Measurements from ENCODE around the gene ZFYVE28. TPM values are rescaled to one million over a fixed set of nuclear protein-coding genes. Genes with fewer than 3 reads are reported as not detected.

ZFYVE28 gene
- total RNA-seq, 1 donor from 2014 or later: 5.6 TPM

DNA sequence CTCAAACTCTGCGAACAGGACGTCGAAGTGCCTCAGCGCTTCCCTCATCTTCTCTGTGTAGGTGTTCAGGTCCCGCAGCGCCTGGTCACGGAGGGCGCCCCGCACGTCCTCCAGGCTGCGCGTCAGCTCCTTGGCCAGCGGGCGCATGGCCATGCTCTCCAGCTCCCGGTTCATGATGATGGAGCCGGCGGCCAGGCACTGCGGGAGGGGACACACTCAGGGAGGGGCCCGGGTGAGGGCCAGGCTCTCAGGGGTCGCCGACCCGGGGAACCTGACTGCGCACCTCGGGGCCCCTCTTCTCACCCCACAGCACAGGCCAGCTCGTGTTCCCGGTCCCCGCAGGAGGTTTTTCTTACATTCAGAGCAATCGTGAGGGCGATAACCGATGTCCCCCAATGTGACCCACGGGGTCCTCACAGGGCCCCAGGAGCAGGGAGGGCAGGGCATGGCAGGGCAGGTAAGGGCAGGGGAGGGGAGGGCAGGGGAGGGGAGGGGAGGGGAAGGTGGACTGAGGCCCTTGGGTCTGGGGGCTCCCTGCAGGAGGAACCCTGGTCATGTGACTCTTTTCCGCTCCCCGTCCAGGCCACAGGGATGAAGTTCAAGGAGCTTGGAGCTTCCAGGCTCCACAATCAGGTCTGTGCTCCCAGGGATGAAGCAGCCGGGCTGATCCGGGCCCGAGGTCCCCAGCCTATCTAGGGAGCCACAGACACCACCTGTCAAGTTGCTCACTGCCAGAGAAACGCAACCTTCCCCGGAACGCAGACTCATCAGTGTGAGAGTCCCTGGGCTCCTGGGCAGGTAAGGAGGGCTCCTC, 78.8 kb downstream of the ZFYVE28 start:
- TF ChIP-seq, protein P1, sequence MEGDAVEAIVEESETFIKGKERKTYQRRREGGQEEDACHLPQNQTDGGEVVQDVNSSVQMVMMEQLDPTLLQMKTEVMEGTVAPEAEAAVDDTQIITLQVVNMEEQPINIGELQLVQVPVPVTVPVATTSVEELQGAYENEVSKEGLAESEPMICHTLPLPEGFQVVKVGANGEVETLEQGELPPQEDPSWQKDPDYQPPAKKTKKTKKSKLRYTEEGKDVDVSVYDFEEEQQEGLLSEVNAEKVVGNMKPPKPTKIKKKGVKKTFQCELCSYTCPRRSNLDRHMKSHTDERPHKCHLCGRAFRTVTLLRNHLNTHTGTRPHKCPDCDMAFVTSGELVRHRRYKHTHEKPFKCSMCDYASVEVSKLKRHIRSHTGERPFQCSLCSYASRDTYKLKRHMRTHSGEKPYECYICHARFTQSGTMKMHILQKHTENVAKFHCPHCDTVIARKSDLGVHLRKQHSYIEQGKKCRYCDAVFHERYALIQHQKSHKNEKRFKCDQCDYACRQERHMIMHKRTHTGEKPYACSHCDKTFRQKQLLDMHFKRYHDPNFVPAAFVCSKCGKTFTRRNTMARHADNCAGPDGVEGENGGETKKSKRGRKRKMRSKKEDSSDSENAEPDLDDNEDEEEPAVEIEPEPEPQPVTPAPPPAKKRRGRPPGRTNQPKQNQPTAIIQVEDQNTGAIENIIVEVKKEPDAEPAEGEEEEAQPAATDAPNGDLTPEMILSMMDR (IDR thresholded peaks at IDR 0.05; ENCODE audit: borderline replicate concordance): no peak
- no peak overlapping the region for H3K27ac ChIP-seq (replicated peaks)
- no peaks in the 10 kb centered on the region for H3K9me3 ChIP-seq (replicated peaks)
- no peaks in the 10 kb centered on the region for H3K36me3 ChIP-seq
- intact Hi-C loops (cut with micrococcal nuclease): no loop called here
- no peaks in the 10 kb centered on the region for H3K4me1 ChIP-seq
- H3K27me3 ChIP-seq (ENCODE audit: low read depth): no peaks in the 10 kb centered on the region
- no peak overlapping the region for H3K4me3 ChIP-seq
- no peak for DNase-seq

DNA sequence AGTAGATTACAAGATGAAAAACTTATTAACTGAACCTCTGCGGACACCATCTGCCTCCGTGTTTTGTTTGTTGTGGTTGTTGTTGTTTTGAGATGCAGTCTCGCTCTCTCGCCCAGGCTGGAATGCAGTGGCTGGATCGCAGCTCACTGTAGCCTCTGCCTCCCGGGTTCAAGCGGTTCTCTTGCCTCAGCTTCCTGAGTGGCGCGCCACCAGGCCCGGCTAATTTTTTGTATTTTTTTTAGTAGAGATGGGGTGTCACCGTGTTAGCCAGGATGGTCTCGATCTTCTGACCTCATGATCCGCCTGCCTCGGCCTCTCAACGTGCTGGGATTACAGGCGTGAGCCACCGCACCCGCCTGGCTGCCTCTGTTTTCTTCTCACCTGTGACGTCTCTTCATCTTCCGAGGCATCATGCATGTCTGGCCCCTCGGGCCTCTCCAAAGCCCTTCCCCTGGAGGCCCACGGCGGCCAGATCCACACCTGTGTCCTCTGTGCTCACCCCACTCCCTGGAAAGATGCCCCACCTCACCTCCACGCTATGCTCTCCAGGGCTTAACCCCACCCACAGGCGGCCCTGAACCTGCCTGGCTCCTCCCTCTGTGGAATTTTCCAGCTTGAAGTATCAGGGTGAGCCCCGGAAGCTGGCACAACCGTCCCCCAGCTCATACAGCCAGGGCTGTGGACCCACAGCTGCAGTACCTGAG, 79.5 kb downstream of the ZFYVE28 start:
- intact Hi-C loops (cut with micrococcal nuclease): no loop called here
- DNase-seq: no peak
- H3K4me1 ChIP-seq: no peaks in the 10 kb centered on the region
- no peak overlapping the region for H3K27ac ChIP-seq (replicated peaks)
- H3K9me3 ChIP-seq (replicated peaks): no peaks in the 10 kb centered on the region
- TF ChIP-seq, protein P1 (IDR thresholded peaks at IDR 0.05; ENCODE audit: borderline replicate concordance): no peak
- H3K27me3 ChIP-seq (ENCODE audit: low read depth): no peaks in the 10 kb centered on the region
- no peaks in the 10 kb centered on the region for H3K36me3 ChIP-seq
- H3K4me3 ChIP-seq: no peak overlapping the region

DNA sequence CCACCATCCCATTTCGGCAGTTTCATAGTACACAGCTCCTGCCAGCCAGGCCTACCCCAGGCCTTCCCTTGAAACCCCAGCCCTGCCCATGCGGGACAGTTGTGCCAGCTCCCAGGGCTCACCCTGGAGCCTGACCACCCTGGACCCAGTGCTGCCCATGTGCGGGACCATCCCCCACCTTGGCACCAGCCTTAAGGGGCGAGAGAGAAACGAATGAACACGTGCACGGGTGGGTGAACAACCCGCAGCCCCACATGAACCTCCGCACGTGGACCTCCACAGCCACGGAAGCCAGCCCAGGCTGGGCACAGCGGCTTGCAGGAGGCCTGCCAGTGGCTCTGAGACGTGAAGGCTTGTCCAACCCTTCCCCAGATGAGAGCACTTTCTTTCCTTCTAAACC, 80.5 kb downstream of the ZFYVE28 start:
- TF ChIP-seq, protein P1 (IDR thresholded peaks at IDR 0.05; ENCODE audit: borderline replicate concordance): no peak
- H3K27ac ChIP-seq (replicated peaks): no peak overlapping the region
- H3K27me3 ChIP-seq (ENCODE audit: low read depth): no peaks in the 10 kb centered on the region
- intact Hi-C loops (cut with micrococcal nuclease): no loop called here
- DNase-seq: no peak
- no peaks in the 10 kb centered on the region for H3K4me1 ChIP-seq
- H3K36me3 ChIP-seq: no peaks in the 10 kb centered on the region
- no peak overlapping the region for H3K4me3 ChIP-seq
- H3K9me3 ChIP-seq (replicated peaks): no peaks in the 10 kb centered on the region

DNA sequence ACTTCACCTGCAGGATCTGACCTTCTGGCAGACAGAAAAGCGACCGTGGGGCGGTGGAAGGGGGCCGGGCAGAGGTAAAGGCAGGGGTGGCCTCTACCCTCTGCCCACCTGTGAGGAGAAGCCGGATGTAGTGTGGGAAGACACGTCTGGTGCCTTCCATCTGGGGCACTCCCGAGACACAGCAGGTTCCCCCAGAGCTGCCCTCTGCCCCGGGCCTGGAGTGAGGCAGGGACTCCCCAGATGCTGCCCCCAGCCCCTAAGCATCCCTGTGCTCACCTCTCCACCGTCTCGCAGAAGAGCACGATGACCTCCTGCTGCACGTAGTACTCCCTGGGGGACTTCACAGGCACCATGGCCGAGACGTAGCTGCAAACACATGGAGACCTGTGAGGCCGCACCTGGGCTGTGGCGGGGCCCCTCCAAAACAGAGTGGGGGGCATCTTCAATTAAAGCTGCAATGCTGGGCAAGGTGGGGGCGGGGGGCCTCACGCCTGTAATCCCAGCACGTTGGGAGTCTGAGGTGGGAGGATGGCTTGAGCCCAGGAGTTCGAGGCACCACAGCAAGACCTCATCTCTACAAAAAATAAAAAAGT, 81.2 kb downstream of the ZFYVE28 start:
- Histone ChIP-seq H3K9me3 (replicated peaks) (no peaks in the 10 kb centered on the region), H3K4me3 (no peak overlapping the region), H3K4me1 (no peaks in the 10 kb centered on the region), H3K27me3 (ENCODE audit: low read depth) (no peaks in the 10 kb centered on the region), H3K36me3 (no peaks in the 10 kb centered on the region), H3K27ac (replicated peaks) (no peak overlapping the region)
- DNase-seq: no peak
- intact Hi-C loops (cut with micrococcal nuclease): no loop called here
- TF ChIP-seq, protein P1 (IDR thresholded peaks at IDR 0.05; ENCODE audit: borderline replicate concordance): no peak

DNA sequence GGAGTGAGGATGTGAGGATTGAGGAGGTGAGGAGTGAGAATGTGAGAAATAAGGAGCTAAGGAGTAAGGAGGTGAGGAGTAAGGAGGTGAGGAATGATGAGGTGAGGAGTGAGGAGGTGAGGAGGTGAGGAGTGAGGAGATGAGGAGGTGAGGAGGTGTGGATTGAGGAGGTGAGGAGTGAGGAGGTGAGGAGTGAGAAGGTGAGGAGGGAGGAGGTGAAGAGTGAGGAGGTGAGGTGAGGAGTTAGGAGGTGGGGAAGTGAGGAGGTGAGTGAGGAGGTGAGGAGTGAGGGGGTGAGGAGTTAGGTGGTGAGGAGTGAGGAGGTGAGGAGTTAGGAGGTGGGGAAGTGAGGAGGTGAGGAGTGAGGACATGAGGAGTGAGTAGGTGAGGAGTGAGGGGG, 81.8 kb downstream of the ZFYVE28 start:
- Histone ChIP-seq H3K27me3 (ENCODE audit: low read depth) (no peaks in the 10 kb centered on the region), H3K27ac (replicated peaks) (no peak overlapping the region), H3K4me1 (no peaks in the 10 kb centered on the region), H3K9me3 (replicated peaks) (no peaks in the 10 kb centered on the region), H3K4me3 (no peak overlapping the region), H3K36me3 (no peaks in the 10 kb centered on the region)
- no peak for DNase-seq
- intact Hi-C loops (cut with micrococcal nuclease): no loop called here
- TF ChIP-seq, protein P1 (IDR thresholded peaks at IDR 0.05; ENCODE audit: borderline replicate concordance): no peak
